Calu3 (cell line): ENCODE data around the gene PCDH11Y. TPM values are rescaled to one million over a fixed set of nuclear protein-coding genes. Genes with fewer than 3 reads are reported as not detected.
A peak's percentile ranks its signal among the peaks of the same experiment; 100 is the strongest.
"Not testable (repeated sequence)": the region's sequence is repeated elsewhere in the genome, so short reads cannot be mapped to it uniquely, and the experiment has no call there.

ENCODE experiments used
- Bru-seq: library from RNA; stranded (reverse); fragments of 400-500 nt; gene quantifications from one replicate; lab custom pipeline; 2021; lab: Mats Ljungman, UMichigan
- BruChase-seq, 2 experiments: library from RNA; stranded (reverse); fragments of 400-500 nt; gene quantifications; one replicate each; lab custom pipeline; 2021; lab: Mats Ljungman, UMichigan
- BruUV-seq: library from RNA; stranded (reverse); fragments of 400-500 nt; replicated peaks from 2 replicates; lab custom pipeline; 2021; lab: Mats Ljungman, UMichigan
- CTCF ChIA-PET: fragments of 300-600 bp; sonication (Branson Sonifier 250); formaldehyde crosslinking; loops from one replicate; lab custom pipeline; 2022; ENCODE audit warnings: antibody characterized with exemption; lab: Charles Lee
- DNase-seq: peaks from one replicate; pipeline ENCODE4 v3.0.0; 2022
- H3K27ac Mint-ChIP-seq: one replicate; pipeline ENCODE4 v1.8.0; 2022; ENCODE audit warnings: mixed read lengths; ENCODE audit not compliant: unreplicated experiment
- H3K27me3 Mint-ChIP-seq: one replicate; pipeline ENCODE4 v1.8.0; 2022; ENCODE audit warnings: mixed read lengths; ENCODE audit not compliant: unreplicated experiment
- H3K36me3 Mint-ChIP-seq: one replicate; pipeline ENCODE4 v1.8.0; 2022; ENCODE audit warnings: mild to moderate bottlenecking, moderate library complexity, mixed read lengths; ENCODE audit not compliant: insufficient read depth, unreplicated experiment
- H3K4me1 Mint-ChIP-seq: one replicate; pipeline ENCODE4 v1.8.0; 2022; ENCODE audit warnings: mild to moderate bottlenecking, low read depth, mixed read lengths; ENCODE audit not compliant: unreplicated experiment
- H3K4me3 Mint-ChIP-seq: one replicate; pipeline ENCODE4 v1.8.0; 2022; ENCODE audit warnings: mild to moderate bottlenecking, low read depth, moderate library complexity, mixed read lengths; ENCODE audit not compliant: unreplicated experiment
- H3K9me3 Mint-ChIP-seq: one replicate; pipeline ENCODE4 v1.8.0; 2022; ENCODE audit warnings: low read depth, mixed read lengths; ENCODE audit not compliant: unreplicated experiment
- intact Hi-C: fragments of 100-400 bp; cut with micrococcal nuclease; formaldehyde crosslinking; loops from one replicate; pipeline ENCODE4 v1.10.0; 2022; ENCODE audit not compliant: unreplicated experiment
- long read RNA-seq: library from polyadenylated mRNA; stranded (forward); transcript quantifications from one replicate; pipeline ENCODE4 v2.0.0, GENCODE V29; 2022
- total RNA-seq: library from RNA; stranded (reverse); gene quantifications from 2 replicates; pipeline ENCODE4 v1.2.3, GENCODE V29; 2022

Gene PCDH11Y, protein sequence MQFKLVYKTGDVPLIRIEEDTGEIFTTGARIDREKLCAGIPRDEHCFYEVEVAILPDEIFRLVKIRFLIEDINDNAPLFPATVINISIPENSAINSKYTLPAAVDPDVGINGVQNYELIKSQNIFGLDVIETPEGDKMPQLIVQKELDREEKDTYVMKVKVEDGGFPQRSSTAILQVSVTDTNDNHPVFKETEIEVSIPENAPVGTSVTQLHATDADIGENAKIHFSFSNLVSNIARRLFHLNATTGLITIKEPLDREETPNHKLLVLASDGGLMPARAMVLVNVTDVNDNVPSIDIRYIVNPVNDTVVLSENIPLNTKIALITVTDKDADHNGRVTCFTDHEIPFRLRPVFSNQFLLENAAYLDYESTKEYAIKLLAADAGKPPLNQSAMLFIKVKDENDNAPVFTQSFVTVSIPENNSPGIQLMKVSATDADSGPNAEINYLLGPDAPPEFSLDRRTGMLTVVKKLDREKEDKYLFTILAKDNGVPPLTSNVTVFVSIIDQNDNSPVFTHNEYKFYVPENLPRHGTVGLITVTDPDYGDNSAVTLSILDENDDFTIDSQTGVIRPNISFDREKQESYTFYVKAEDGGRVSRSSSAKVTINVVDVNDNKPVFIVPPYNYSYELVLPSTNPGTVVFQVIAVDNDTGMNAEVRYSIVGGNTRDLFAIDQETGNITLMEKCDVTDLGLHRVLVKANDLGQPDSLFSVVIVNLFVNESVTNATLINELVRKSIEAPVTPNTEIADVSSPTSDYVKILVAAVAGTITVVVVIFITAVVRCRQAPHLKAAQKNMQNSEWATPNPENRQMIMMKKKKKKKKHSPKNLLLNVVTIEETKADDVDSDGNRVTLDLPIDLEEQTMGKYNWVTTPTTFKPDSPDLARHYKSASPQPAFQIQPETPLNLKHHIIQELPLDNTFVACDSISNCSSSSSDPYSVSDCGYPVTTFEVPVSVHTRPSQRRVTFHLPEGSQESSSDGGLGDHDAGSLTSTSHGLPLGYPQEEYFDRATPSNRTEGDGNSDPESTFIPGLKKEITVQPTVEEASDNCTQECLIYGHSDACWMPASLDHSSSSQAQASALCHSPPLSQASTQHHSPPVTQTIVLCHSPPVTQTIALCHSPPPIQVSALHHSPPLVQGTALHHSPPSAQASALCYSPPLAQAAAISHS (N-terminal part only)
- total RNA-seq (not detected in 2 replicates), Bru-seq, nascent RNA (percentile 1 among the genes with signal in this experiment), BruChase-seq, experiment 1, labeled RNA remaining after a 6-hour chase (percentile 0 among the genes with signal in this experiment), BruChase-seq, experiment 2, labeled RNA remaining after a 2-hour chase (percentile 0 among the genes with signal in this experiment)
- long read RNA-seq = 0 reads

DNA sequence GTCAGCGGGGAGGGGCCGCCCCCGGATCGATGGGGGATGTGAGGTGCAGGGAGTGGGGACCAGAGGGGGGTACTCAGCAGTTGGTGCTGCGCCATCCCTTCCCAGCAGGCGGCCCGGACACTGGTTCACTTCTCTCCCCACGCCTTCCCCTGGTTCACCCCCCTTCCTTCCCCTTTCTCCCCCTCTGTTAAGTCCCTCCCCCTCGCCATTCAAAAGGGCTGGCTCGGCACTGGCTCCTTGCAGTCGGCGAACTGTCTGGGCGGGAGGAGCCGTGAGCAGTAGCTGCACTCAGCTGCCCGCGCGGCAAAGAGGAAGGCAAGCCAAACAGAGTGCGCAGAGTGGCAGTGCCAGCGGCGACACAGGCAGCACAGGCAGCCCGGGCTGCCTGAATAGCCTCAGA lies at the start of gene PCDH11Y:
PCDH11Y (plus strand) TSS at position 240 of the 400 bp plus-strand sequence. CDS start 56,804 bp downstream, outside the sequence.
- CTCF ChIA-PET, intact Hi-C loops, H3K9me3 Mint-ChIP-seq, DNase-seq, H3K4me3 Mint-ChIP-seq, H3K4me1 Mint-ChIP-seq, BruUV-seq, H3K27ac Mint-ChIP-seq, H3K27me3 Mint-ChIP-seq, H3K36me3 Mint-ChIP-seq: not testable (repeated sequence)

DNA sequence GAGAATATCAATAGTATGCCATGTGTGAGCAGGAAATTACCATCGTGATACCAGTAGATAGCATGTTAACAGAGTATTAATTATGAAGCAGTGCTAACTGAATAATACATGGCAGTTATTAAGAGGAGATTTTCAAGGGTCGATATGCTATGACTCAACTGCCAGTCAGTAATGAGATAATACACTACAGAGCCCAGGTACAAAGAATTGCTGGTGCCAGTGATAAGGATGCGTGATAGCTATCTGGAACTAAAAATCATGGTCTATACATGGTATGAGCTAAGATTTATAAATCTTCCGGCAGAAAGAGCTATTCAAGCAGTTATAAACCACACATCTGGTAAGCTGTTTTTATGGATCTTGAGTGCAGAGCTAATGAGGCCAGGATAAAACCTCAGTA lies 32.2 kb upstream of the PCDH11Y start:
- H3K27ac Mint-ChIP-seq, CTCF ChIA-PET, BruUV-seq, DNase-seq, H3K4me3 Mint-ChIP-seq, intact Hi-C loops, H3K9me3 Mint-ChIP-seq, H3K27me3 Mint-ChIP-seq, H3K36me3 Mint-ChIP-seq, H3K4me1 Mint-ChIP-seq: not testable (repeated sequence)

DNA sequence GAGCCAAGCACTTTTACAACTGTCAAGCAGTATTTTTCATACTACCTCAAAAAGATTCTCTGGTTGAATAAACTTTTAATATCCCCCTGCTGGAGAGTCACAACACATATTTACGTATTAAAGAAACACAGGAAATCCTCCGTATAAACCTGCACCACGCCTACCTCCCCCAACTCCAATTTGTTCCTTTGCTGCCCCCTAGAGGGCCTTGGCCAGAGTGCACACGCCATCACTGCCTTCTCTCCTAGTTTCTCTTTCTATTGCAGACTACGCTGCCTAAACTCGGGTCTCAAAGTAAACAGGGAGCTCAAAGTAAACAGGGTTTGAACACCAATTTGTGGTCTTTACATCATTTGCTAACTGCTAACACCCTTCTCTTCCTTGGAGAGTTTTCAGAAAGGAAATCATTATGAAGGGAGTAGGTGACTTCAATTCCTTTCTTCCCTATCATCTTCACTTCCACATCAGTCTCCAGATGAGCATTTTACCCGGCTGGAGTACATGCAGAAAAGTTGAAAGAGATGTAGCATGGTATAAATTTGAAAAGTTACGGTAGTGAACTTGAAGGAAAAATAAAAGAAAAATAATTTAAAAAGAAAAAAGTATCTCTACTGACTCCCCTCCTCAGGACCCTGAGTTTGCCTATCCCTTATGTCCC lies 8.2 kb upstream of the PCDH11Y start:
- H3K36me3 Mint-ChIP-seq, H3K27ac Mint-ChIP-seq: not testable (repeated sequence)

DNA sequence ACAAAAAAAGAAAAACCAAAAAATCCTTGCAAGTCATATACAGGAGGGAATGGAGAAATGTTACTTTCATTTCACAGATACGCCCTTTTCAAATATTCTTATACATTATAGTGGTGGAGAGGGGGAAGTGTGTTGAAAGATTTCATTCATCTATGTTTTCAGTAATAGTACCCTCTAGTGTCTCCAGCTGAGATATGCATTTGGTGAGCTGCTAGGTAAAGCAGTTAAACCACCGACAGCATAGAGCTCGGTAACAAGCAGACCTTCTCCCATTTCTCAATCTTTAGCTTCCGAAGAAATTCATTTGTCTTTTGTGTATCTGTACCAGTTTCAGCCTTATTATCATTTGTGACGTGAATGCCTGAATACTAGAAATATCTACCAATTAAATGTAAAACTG lies 5.2 kb upstream of the PCDH11Y start:
- H3K4me1 Mint-ChIP-seq, intact Hi-C loops, H3K27me3 Mint-ChIP-seq, DNase-seq, H3K27ac Mint-ChIP-seq, BruUV-seq, H3K36me3 Mint-ChIP-seq, H3K4me3 Mint-ChIP-seq, H3K9me3 Mint-ChIP-seq, CTCF ChIA-PET: not testable (repeated sequence)

More for the DNA sequence above, 8.2 kb upstream of the PCDH11Y start:
- H3K27me3 Mint-ChIP-seq, H3K4me1 Mint-ChIP-seq, CTCF ChIA-PET, intact Hi-C loops, BruUV-seq, H3K4me3 Mint-ChIP-seq, H3K9me3 Mint-ChIP-seq, DNase-seq: not testable (repeated sequence)

DNA sequence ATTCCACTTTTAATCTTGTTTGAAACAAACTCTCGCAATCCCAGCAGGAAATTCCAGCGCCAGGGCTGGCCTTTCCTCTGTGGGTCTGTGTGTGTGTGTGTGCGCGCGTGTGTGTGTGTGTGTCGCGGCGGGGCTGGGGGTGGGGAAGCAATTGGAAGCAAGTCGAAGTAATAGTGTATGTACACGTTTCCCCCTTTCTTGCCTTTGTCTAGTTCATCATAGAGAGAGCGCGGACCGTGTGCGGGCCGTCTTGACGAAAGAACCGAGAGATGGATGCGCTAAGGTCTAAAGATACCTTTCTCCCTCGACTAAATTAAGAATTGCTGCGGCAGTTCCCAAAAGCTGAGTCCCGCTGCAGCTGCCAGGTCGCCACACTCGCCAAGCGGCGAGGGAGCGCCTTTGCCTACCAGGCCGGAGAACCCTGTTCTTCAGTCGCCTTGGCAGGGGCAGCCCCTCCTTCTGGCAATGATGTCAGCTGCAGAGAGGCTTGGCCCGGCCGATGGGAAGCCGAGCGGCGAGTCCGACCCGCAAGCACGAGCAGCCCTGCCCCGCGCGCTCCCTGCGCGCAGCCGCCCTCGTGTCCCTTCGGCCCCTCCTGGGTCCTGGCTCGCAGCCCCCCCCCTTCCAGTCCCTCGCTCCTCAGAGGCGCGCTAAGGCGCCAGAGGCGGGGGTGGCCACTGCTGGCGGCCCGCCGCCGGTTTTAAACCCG lies 2.5 kb downstream of the PCDH11Y start:
- not testable (repeated sequence) for BruUV-seq

DNA sequence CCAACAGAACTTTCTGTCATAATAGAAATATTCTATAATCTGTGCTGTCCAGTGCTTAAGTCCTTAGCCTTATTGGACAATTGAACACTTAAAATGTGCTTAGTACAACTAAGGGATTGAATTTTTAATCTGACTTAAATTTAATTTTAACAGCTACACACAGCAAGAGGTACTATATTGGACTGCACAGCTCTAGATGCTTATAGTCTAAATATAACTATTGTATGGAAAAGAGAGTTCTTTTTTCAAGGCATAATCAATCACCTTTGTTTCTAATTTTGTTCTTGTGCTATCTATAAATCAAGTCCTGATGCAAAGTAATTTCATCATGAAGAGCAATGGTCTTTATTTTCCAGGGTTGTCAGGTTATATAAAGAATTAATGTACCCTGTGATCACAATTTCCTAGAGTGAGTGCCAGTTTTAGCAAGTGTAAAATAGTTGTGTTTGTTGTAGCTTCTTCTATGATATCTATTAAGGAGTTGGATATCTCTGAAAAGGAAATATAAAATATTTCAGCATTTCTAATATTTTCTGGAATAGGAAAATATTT lies 39.0 kb downstream of the PCDH11Y start:
- intact Hi-C loops, H3K36me3 Mint-ChIP-seq, DNase-seq, H3K4me3 Mint-ChIP-seq, H3K27me3 Mint-ChIP-seq, H3K27ac Mint-ChIP-seq, H3K9me3 Mint-ChIP-seq, BruUV-seq, H3K4me1 Mint-ChIP-seq, CTCF ChIA-PET: not testable (repeated sequence)

More for the DNA sequence above, 2.5 kb downstream of the PCDH11Y start:
- DNase-seq, CTCF ChIA-PET, H3K27ac Mint-ChIP-seq, H3K4me1 Mint-ChIP-seq, H3K9me3 Mint-ChIP-seq, H3K27me3 Mint-ChIP-seq, intact Hi-C loops, H3K4me3 Mint-ChIP-seq, H3K36me3 Mint-ChIP-seq: not testable (repeated sequence)

DNA sequence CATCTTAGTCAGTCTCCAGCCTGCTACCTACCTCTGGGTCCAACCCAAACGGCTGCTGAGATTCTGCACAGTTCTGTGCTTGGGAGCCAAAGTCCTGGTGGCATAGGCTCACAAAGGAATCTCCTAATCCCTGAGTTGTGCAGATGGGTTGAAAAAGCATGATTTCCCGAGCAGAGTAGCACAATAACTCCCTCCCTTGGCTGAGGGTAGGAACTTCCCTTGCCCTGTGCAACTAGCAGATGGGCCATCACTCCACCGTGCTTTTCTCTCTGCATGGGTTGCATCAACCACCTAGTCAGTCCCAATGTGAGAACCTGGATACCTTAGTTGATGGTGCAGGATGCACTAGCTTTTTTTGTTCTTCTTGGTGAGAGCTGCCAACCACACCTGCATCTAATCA lies 82.9 kb downstream of the PCDH11Y start:
- H3K27ac Mint-ChIP-seq, H3K36me3 Mint-ChIP-seq, BruUV-seq, H3K4me1 Mint-ChIP-seq, H3K9me3 Mint-ChIP-seq, H3K27me3 Mint-ChIP-seq, CTCF ChIA-PET, intact Hi-C loops, DNase-seq, H3K4me3 Mint-ChIP-seq: not testable (repeated sequence)

DNA sequence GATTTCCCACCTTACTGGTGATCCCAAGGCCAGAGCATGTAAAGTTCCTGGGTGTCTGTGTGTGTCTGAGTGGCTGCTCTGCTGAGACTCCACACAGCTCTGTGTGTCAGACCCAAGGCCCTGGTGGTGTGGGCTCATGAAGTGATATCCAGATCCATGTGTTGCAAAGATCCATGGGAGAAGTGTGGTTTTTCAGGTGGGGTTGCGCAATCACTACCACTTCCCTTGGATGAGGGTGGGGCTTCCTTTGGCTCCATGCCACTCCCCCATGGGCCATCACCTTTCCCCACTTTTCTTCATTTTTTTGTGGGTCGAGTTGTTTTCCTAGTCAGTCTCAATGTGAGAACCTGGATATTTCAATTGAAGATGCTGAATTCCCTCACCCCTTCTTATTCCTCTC lies 182.9 kb downstream of the PCDH11Y start:
- H3K27ac Mint-ChIP-seq, intact Hi-C loops, CTCF ChIA-PET, H3K36me3 Mint-ChIP-seq, H3K27me3 Mint-ChIP-seq, H3K9me3 Mint-ChIP-seq, DNase-seq, H3K4me3 Mint-ChIP-seq, H3K4me1 Mint-ChIP-seq, BruUV-seq: not testable (repeated sequence)
